Mesodermal cell (in vitro differentiated cells): Measurements from ENCODE around the gene KRTAP4-4.
"Not testable (repeated sequence)": the region's sequence is repeated elsewhere in the genome, so short reads cannot be mapped to it uniquely, and the experiment has no call there.

ENCODE experiments used
- H3K27ac ChIP-seq: 2 replicates; pipeline ENCODE4 v1.7.0; 2013; ENCODE audit warnings: mild to moderate bottlenecking, low read depth, low read length, moderate library complexity; ENCODE audit not compliant: severe bottlenecking
- H3K36me3 ChIP-seq: 2 replicates; pipeline ENCODE4 v1.7.1; 2013; ENCODE audit warnings: mild to moderate bottlenecking, low read length, moderate library complexity; ENCODE audit not compliant: control insufficient read depth, insufficient read depth
- H3K4me1 ChIP-seq: one replicate; pipeline ENCODE4 v1.7.1; 2013; ENCODE audit warnings: mild to moderate bottlenecking, low read length; ENCODE audit not compliant: insufficient read depth, control insufficient read depth, poor library complexity, severe bottlenecking
- H3K4me3 ChIP-seq: 2 replicates; pipeline ENCODE4 v1.7.0; 2013; ENCODE audit warnings: low read length, control low read depth, mild to moderate bottlenecking; ENCODE audit not compliant: insufficient read depth, poor library complexity, severe bottlenecking; ENCODE audit errors: extremely low read depth
- H3K9me3 ChIP-seq: 2 replicates; pipeline ENCODE4 v1.7.1; 2013; ENCODE audit warnings: mild to moderate bottlenecking, low read length, moderate library complexity; ENCODE audit not compliant: control insufficient read depth
- WGBS, 2 experiments: methylation state at CpG; one replicate each; pipeline ENCODE4 v1.1.5; 2013; ENCODE audit warnings: missing lambda C conversion rate in 2 of 2; ENCODE audit not compliant: insufficient coverage in 2 of 2; 5-methylcytosine and 5-hydroxymethylcytosine counted together

The KRTAP4-4 gene

GRCh38 chr17:41148971-41149651, 11.4 kb downstream of the KRTAP4-4 start:
- H3K36me3 ChIP-seq, H3K4me1 ChIP-seq, H3K9me3 ChIP-seq, H3K4me3 ChIP-seq, H3K27ac ChIP-seq: not testable (repeated sequence)
- 72 to 84% methylated on average over 3 to 9 of the region's 10 CpGs for WGBS, 2 experiments

GRCh38 chr17:41147531-41148204, 12.9 kb downstream of the KRTAP4-4 start:
- no peaks in the 10 kb centered on the region for H3K9me3 ChIP-seq
- no peak overlapping the region for H3K27ac ChIP-seq
- H3K4me3 ChIP-seq, result no peak overlapping the region
- H3K4me1 ChIP-seq, result no peaks in the 10 kb centered on the region
- no peaks in the 10 kb centered on the region for H3K36me3 ChIP-seq
- WGBS, 2 experiments, result 78 to 90% methylated on average over 1 to 2 of the region's 2 CpGs

- Histone ChIP-seq H3K36me3 (no peaks in the 10 kb centered on the region), H3K27ac (no peak overlapping the region), H3K4me3 (no peak overlapping the region), H3K4me1 (no peaks in the 10 kb centered on the region), H3K9me3 (peaks cover 2% of the 10 kb centered on the region)
- WGBS, 2 experiments, result 83% methylated on average over 2 of the region's 2 CpGs; no CpG with 5 or more reads in 1 of the 2 experiments
Observed at GRCh38 chr17:41145261-41145660, 15.3 kb downstream of the KRTAP4-4 start.

- Histone ChIP-seq H3K4me1 (no peaks in the 10 kb centered on the region), H3K9me3 (peaks cover 6% of the 10 kb centered on the region), H3K36me3 (no peaks in the 10 kb centered on the region), H3K27ac (no peak overlapping the region), H3K4me3 (no peak overlapping the region)
- 100% methylated on average over 1 of the region's 1 CpG; no CpG with 5 or more reads in 1 of the 2 experiments for WGBS, 2 experiments
Observed at GRCh38 chr17:41144846-41145245, 15.7 kb downstream of the KRTAP4-4 start.

- H3K36me3 ChIP-seq, result no peaks in the 10 kb centered on the region
- no peak overlapping the region for H3K4me3 ChIP-seq
- H3K4me1 ChIP-seq, result no peaks in the 10 kb centered on the region
- H3K9me3 ChIP-seq, result peaks cover 6% of the 10 kb centered on the region
- no peak overlapping the region for H3K27ac ChIP-seq
Observed at GRCh38 chr17:41141361-41141760, 19.2 kb downstream of the KRTAP4-4 start.

- Histone ChIP-seq H3K27ac (no peak within 1 kb of the TSS), H3K9me3 (peaks cover 6% of the 10 kb centered on the region), H3K36me3 (no peaks in the 10 kb centered on the region), H3K4me1 (no peaks in the 10 kb centered on the region), H3K4me3 (no peak within 1 kb of the TSS)
- 83 to 86% methylated on average over 3 to 5 of the region's 6 CpGs for WGBS, 2 experiments
Observed at GRCh38 chr17:41140360-41141131, 20.0 kb downstream of the KRTAP4-4 start, which contains the start of gene KRTAP4-6. Gene KRTAP4-6 (minus strand): TSS chr17:41140544. CDS start chr17:41140487, 57 bp downstream.

GRCh38 chr17:41139865-41140264, 20.7 kb downstream of the KRTAP4-4 start:
- WGBS, 2 experiments, result 85 to 90% methylated on average over 12 of the region's 12 CpGs
- H3K9me3 ChIP-seq, H3K27ac ChIP-seq, H3K4me1 ChIP-seq, H3K36me3 ChIP-seq, H3K4me3 ChIP-seq: not testable (repeated sequence)

GRCh38 chr17:41133880-41134735, 26.4 kb downstream of the KRTAP4-4 start:
- no peaks in the 10 kb centered on the region for H3K36me3 ChIP-seq

GRCh38 chr17:41131979-41132378, 28.6 kb downstream of the KRTAP4-4 start:
- WGBS, 2 experiments, result 100% methylated on average over 2 to 3 of the region's 3 CpGs

More at GRCh38 chr17:41133880-41134735, 26.4 kb downstream of the KRTAP4-4 start:
- WGBS, 2 experiments, result 80 to 86% methylated on average over 1 of the region's 2 CpGs
- no peak overlapping the region for H3K27ac ChIP-seq
- H3K4me3 ChIP-seq, result no peak overlapping the region
- H3K9me3 ChIP-seq, result no peaks in the 10 kb centered on the region
- H3K4me1 ChIP-seq, result no peaks in the 10 kb centered on the region

GRCh38 chr17:41127371-41127770, 33.2 kb downstream of the KRTAP4-4 start:
- Histone ChIP-seq H3K9me3 (no peaks in the 10 kb centered on the region), H3K4me3 (no peak overlapping the region), H3K36me3 (no peaks in the 10 kb centered on the region), H3K27ac (no peak overlapping the region), H3K4me1 (no peaks in the 10 kb centered on the region)
- no CpG with 5 or more reads among the region's 1 CpG for WGBS, 2 experiments

More at GRCh38 chr17:41131979-41132378, 28.6 kb downstream of the KRTAP4-4 start:
- Histone ChIP-seq H3K36me3 (no peaks in the 10 kb centered on the region), H3K4me3 (no peak overlapping the region), H3K4me1 (no peaks in the 10 kb centered on the region), H3K9me3 (no peaks in the 10 kb centered on the region), H3K27ac (no peak overlapping the region)
